HL-60 (cell line): Measurements from ENCODE around the gene THPO.

ENCODE experiments used
- DNase-seq, 2 experiments: peaks; one replicate each; pipeline ENCODE4 v3.0.0-alpha.2; 2010 to 2020; ENCODE audit warnings: low read depth in 1 of 2, low spot score in 1 of 2
- H3K27ac ChIP-seq: fragments of 250-450 bp; sonication (Bioruptor Pico); replicated peaks from 2 replicates; pipeline ENCODE4 v1.5.1; 2020; ENCODE audit warnings: mild to moderate bottlenecking, moderate library complexity
- H3K27me3 ChIP-seq: fragments of 250-450 bp; sonication (Bioruptor Pico); 2 replicates; pipeline ENCODE4 v1.5.1; 2021; ENCODE audit warnings: mild to moderate bottlenecking, moderate library complexity; ENCODE audit not compliant: insufficient read depth, poor library complexity, severe bottlenecking
- H3K4me3 ChIP-seq: replicated peaks from 2 replicates; pipeline ENCODE4 v1.5.1; 2011; ENCODE audit warnings: mild to moderate bottlenecking, control low read depth, low read length; ENCODE audit not compliant: insufficient read depth
- CTCF ChIP-seq: IDR thresholded peaks from one replicate; pipeline ENCODE4 v1.5.1; 2011; ENCODE audit warnings: low read length, control low read depth, inconsistent platforms; ENCODE audit not compliant: insufficient read depth
- GABPA ChIP-seq: IDR thresholded peaks from 2 replicates; pipeline ENCODE4 v1.6.1; 2012; ENCODE audit warnings: low read depth
- POLR2AphosphoS5 ChIP-seq: IDR thresholded peaks from 2 replicates; pipeline ENCODE4 v1.6.1; 2012; ENCODE audit warnings: low read depth
- REST ChIP-seq: IDR thresholded peaks from 2 replicates; pipeline ENCODE4 v1.6.1; 2012; ENCODE audit warnings: low read depth; ENCODE audit not compliant: insufficient replicate concordance
- SPI1 ChIP-seq: IDR thresholded peaks from 2 replicates; pipeline ENCODE4 v1.6.1; 2012; ENCODE audit warnings: low read depth, mild to moderate bottlenecking, borderline replicate concordance

The THPO gene

DNA sequence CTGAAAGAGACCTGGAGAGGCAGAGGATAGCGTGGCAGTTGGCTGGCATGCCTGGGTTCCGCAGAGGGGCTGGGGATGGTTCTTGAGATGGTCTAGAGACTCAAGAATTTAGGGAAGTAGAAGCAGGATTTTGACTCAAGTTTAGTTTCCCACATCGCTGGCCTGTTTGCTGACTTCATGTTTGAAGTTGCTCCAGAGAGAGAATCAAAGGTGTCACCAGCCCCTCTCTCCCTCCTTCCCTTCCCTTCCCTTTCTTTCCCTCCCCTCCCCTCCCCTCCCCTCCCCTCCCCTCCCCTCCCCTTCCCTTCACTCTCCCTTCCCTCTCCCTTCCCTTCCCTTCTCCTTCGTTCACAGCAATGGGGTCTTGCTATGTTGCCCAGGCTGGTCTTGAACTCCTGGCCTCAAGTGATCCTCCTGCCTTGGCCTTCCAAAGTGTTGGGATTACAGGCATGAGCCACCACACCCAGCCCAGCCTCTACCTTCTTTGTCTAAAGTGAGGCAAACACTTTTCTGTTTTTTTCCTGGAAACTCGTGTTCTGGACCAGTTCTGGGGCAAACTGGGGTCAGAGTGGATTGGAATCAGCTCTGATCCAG, 12.0 kb upstream of the THPO start:
- Histone ChIP-seq H3K27me3 (peaks cover 7% of the 10 kb centered on the region), H3K4me3 (no peak overlapping the region), H3K27ac (no peak overlapping the region)
- TF ChIP-seq SPI1, result no peak
- no peak for TF ChIP-seq GABPA
- TF ChIP-seq CTCF, result no peak
- TF ChIP-seq REST, result no peak
- no peak for TF ChIP-seq POLR2AphosphoS5
- no peak for DNase-seq

- TF ChIP-seq SPI1 (no peak), CTCF (no peak), REST (no peak), POLR2AphosphoS5 (no peak)
- peaks cover 6% of the 10 kb centered on the region for H3K27me3 ChIP-seq
- no peak for DNase-seq
- H3K27ac ChIP-seq, result no peak overlapping the region
- H3K4me3 ChIP-seq, result no peak overlapping the region
These were observed 11.4 kb upstream of the THPO start for GRCh38 chr3:184389384-184389783.

- no peak for DNase-seq
- Histone ChIP-seq H3K4me3 (no peak overlapping the region), H3K27ac (no peak overlapping the region), H3K27me3 (peaks cover 6% of the 10 kb centered on the region)
- no peak for TF ChIP-seq REST
- no peak for TF ChIP-seq CTCF
- no peak for TF ChIP-seq POLR2AphosphoS5
- TF ChIP-seq SPI1, result no peak
- TF ChIP-seq GABPA, result no peak
These were observed 10.9 kb upstream of the THPO start for GRCh38 chr3:184388936-184389230.
